RWPE1 (cell line): ENCODE results near the gene KRT17.
A peak's percentile ranks its signal among the peaks of the same experiment; 100 is the strongest.
"Not testable (repeated sequence)": the region's sequence is repeated elsewhere in the genome, so short reads cannot be mapped to it uniquely, and the experiment has no call there.

ENCODE experiments used
- CTCF ChIA-PET: fragments of 350-600 bp; sonication (Branson Sonifier 250); formaldehyde crosslinking; extraction: SDS; loops from one replicate; lab custom pipeline; 2021; lab: Yijun Ruan, JAX
- POLR2A ChIA-PET: fragments of 400-600 bp; formaldehyde crosslinking; extraction: SDS; loops from one replicate; lab custom pipeline; 2020; ENCODE audit warnings: antibody characterized with exemption; ENCODE audit not compliant: low non-redundant PET; lab: Yijun Ruan, JAX
- DNase-seq: peaks from one replicate; pipeline ENCODE4 v3.0.0; 2012; ENCODE audit warnings: low spot score
- H3K27ac ChIP-seq: fragments of 450-650 bp; 2 replicates; pipeline ENCODE4 v1.5.1; 2017
- TF ChIP-seq, protein P1 (sequence below): fragments of 450-650 bp; conservative IDR thresholded peaks from 2 replicates; pipeline ENCODE4 v1.5.1; 2017; ENCODE audit warnings: low read depth, mild to moderate bottlenecking

The KRT17 gene

DNA sequence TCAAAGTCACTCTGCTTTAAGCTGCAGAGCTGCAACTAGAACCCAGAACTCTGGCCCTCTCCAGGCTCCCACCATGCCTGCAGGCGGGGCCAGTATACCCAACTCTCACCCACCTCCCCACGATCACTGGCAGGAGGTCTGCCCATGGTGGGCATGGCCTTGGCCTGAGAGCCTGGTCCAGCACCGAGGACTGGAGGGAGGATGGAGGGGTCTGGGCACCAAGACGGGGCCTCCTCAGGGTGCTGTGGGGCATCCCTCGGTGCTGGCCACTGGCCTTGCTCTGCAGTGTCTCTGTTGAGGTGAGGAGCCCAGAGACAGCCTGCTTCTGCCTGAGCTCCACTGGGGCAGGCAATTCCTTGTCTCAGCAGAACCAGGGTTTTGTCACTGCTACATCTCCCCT, 10.3 kb downstream of the KRT17 start:
- ChIA-PET POLR2A (no interaction called here), CTCF (no interaction called here)
- TF ChIP-seq, protein P1, sequence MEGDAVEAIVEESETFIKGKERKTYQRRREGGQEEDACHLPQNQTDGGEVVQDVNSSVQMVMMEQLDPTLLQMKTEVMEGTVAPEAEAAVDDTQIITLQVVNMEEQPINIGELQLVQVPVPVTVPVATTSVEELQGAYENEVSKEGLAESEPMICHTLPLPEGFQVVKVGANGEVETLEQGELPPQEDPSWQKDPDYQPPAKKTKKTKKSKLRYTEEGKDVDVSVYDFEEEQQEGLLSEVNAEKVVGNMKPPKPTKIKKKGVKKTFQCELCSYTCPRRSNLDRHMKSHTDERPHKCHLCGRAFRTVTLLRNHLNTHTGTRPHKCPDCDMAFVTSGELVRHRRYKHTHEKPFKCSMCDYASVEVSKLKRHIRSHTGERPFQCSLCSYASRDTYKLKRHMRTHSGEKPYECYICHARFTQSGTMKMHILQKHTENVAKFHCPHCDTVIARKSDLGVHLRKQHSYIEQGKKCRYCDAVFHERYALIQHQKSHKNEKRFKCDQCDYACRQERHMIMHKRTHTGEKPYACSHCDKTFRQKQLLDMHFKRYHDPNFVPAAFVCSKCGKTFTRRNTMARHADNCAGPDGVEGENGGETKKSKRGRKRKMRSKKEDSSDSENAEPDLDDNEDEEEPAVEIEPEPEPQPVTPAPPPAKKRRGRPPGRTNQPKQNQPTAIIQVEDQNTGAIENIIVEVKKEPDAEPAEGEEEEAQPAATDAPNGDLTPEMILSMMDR, result no peak
- no peak for DNase-seq
- peak overlapping the region; percentile 100 for H3K27ac ChIP-seq

DNA sequence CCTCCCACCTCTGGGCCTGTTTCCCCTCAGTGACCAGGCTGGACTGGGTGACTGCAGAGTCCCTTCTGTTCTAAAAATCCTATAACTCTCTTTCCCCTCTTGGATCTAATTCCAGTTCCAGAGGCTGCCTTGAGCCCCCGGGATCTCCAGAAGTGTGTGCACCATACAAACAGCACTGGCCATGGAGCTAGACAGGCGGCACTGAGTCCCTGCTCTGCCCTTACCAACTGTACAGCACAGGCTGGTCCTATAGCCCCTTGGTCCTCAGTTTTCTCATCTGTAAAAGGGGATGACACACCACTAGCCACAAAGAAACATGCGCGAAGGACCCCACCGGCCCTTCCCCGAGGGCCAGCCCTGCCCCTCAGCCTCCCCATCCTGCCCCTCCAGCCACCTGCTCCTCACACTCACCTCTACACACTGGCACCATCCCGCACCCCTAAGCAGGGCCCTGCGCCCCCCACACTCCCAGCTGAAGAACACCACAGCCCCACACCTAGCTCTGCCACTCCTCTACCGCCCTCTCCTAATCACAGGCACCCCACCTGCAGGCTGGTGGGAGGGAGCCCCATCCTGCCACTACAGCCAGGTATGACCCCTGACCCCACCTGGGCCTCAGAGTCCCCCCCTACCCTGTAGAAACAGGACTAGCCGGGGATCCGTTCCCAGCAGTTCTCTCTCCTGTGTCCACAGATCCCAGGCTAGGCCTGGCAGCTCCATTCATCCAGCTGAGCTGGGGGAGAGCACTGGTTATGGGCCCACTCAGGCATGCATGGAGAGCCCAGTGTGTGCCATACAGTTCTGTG, 10.9 kb downstream of the KRT17 start:
- ChIA-PET POLR2A (no interaction called here), CTCF (interaction anchor here (0.6 to 1.3 kb wide), 2 partner anchors 28 to 34 kb away, joined by 3 read pairs; no protein-coding TSS in a partner anchor)
- H3K27ac ChIP-seq, result peak overlapping the region; percentile 100
- TF ChIP-seq, protein P1, result no peak
- no peak for DNase-seq

DNA sequence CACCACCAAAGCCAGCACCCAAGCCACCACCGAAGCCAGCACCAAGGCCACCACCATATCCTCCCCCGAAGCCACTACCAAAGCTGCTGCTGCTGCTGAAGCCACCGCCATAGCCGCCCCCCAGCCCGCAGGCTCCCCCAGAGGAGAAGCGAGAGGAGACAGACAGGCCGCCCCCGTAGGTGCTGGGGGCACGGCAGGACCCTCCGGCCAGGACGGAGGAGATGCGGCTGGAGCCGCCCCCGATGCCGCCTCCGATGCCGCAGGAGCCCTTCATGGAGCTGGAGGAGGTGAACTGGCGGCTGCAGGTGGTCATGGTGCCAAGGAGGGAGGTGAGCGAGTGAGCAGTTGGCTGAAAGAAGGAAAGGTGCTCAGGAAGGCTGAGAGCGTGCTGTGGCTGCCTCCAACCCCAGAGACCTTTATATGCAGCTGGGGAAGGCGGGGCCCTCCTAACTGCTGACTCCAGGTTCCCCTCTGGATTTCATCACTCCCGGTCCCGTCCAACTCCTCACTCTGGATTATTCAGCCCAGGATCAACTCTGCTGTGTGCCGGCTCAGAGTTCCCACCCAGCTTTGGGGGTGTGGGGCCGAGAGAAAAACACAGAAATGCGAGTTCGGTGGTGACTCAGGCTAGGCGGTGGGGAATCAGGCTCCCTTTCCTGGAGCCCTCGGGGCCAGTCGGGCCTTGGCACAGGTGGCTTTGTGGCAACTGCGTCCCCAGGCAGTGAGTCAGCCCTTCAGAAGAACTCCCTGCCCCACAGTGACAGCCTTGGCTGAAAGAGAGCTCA, 11.8 kb downstream of the KRT17 start, which contains the start of gene KRT16:
KRT16 (minus strand) TSS at position 392 of the 785 bp plus-strand sequence; CDS start at position 313, 79 bp downstream.
- peak within 1 kb of the TSS; percentile 100 for H3K27ac ChIP-seq
- DNase-seq, result peak; percentile 69
- CTCF ChIA-PET, result interaction anchor here (0.6 to 1.3 kb wide), 4 partner anchors 29 to 197 kb away, joined by 3 read pairs; no protein-coding TSS in a partner anchor
- POLR2A ChIA-PET, result not testable (repeated sequence)

DNA sequence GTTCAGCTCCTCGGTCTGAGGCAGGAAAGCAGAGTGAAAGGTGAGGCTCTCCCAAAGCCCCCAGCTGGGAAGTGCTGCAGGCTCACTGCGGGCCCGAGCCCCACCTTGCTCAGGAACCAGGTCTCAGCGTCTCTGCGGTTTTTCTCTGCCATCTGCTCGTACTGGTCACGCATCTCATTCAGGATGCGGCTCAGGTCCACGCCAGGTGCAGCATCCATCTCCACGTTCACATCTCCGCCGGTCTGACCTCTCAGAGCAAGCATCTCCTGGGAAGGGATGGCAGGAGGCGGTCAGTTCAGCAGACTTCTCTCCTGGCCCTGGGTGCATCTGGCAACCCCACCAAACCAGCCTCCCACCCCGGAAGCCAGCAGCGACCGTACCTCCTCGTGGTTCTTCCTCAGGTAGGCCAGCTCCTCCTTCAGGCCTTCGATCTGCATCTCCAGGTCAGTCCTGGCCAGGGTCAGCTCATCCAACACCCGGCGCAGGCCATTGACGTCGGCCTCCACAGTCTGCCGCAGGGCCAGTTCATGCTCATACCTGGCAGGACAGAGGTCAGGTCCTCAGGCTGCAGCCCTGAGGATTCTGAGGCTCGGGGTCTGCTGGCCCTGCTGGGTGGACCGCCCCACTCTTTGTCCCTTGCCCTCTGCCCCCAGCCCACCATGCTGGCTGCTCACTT, 13.3 kb downstream of the KRT17 start:
- TF ChIP-seq, protein P1, result no peak
- ChIA-PET POLR2A (no interaction called here), CTCF (interaction anchor here (0.6 to 2.1 kb wide), 3 partner anchors 9 to 62 kb away, joined by 3 to 7 read pairs (median 4); no protein-coding TSS in a partner anchor)
- no peak for DNase-seq
- peak overlapping the region; percentile 100 for H3K27ac ChIP-seq

DNA sequence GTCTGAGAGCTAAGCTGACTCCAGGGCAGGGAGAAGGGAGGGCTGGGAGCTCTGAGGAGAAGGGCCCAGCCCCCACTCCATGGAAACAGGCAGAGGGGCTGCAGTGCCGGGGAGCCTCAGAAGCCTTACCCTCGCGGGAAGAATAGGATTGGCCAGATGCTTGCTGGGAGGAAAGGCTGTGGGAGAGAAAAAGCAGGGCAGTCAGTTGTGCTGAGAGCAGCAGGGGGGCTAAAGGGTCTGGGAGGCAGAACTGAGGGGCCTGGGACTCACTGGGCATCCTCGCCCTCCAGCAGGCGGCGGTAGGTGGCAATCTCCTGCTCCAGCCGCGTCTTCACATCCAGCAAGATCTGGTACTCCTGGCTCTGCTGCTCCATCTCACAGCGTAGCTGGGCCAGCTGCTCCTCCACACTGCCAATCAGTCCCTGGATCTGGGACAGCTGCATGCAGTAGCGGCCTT, 14.3 kb downstream of the KRT17 start:
- DNase-seq, POLR2A ChIA-PET: not testable (repeated sequence)
- H3K27ac ChIP-seq, result peak overlapping the region; percentile 100
- CTCF ChIA-PET, result interaction anchor here (0.7 to 2.1 kb wide), 2 partner anchors 10 to 61 kb away, joined by 3 to 7 read pairs; no protein-coding TSS in a partner anchor

DNA sequence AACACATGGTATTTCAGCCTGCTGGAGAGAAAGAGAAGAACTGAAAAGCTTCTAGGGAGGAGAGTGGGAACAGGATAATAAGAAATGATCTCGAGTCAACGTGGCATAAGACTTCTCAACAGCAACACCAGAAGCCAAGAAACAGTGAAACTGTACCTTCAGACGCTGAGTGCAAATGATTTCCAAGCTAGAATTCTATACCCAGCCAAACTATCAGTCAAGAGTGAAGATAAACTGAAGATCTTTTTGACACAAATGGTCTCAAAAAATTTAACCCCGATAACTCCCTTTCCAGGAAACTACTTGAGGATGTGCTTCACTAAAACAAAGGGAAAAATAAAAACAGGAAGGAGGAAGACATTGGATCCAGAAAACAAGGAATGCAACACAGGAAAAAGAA, 17.4 kb downstream of the KRT17 start:
- DNase-seq, POLR2A ChIA-PET, H3K27ac ChIP-seq: not testable (repeated sequence)
- CTCF ChIA-PET, result interaction anchor here (1.1 kb wide), 1 partner anchor 12 kb away, joined by 3 read pairs; no protein-coding TSS in a partner anchor

DNA sequence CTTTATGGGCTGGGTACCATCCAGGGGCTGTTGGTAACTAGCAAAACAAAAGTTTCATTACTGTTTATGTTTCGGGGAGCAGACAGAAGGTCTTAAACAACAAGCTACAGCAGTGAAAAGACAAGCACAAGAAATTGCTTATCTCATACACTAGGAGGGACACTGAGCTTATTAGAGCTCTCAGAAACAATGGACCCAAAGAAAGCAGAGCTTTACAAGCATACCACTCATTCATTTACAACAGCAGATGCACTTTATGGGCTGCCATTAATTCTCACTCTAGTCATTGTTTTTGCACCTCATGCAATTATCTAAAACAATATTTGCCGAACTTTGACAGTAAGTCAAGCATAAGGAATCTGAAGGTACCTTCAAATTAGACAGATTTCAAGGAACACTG, 21.9 kb downstream of the KRT17 start:
- no peak for DNase-seq
- no peak overlapping the region for H3K27ac ChIP-seq
- TF ChIP-seq, protein P1, result no peak
- CTCF ChIA-PET, result no interaction called here
- POLR2A ChIA-PET, result no interaction called here
